Measurements from ENCODE around the gene GFER. TPM values are rescaled to one million over a fixed set of nuclear protein-coding genes. Genes with fewer than 3 reads are reported as not detected.

GFER gene
- total RNA-seq (2022; extraction: Qiagen RNA extraction), result 26.9 to 43.1 TPM (median 39.8 TPM) in 5 replicates

DNA sequence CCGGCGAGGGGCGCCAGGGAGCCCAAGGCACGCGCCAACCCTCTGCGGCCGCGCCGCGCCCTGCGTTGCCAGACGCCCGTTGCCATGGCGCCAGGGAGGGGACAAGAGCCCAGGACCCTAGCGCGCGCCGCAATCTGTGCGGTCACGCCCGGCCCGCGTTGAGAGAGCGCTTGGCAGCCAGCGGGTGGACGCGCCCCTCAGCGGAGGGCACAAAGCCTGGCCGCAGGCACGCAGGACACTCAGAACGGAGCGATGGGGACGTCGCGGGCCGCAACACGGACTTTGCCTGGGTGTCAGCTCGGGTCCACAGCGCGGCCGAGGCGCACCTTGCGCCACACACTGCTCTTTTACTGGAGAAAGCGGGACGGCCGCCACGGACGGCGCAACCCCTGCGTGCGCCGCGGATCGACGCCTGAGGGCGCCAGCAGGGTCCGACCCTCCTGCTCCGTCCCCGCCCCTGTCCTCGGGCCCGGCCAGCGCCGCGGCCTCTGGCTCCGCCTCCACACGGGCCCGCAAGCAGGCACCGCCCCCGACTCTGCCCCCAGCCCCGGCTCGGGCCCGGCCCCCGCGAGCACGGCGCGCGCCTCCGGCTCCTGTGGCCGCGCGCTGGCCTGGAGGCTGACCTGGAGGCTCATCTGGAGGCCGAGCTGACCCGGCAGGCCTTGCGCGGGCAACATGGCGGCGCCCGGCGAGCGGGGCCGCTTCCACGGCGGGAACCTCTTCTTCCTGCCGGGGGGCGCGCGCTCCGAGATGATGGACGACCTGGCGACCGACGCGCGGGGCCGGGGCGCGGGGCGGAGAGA lies at the start of gene GFER:
GFER (plus strand) TSS at position 650 of the 803 bp plus-strand sequence; CDS start at position 676, 26 bp downstream.

DNA sequence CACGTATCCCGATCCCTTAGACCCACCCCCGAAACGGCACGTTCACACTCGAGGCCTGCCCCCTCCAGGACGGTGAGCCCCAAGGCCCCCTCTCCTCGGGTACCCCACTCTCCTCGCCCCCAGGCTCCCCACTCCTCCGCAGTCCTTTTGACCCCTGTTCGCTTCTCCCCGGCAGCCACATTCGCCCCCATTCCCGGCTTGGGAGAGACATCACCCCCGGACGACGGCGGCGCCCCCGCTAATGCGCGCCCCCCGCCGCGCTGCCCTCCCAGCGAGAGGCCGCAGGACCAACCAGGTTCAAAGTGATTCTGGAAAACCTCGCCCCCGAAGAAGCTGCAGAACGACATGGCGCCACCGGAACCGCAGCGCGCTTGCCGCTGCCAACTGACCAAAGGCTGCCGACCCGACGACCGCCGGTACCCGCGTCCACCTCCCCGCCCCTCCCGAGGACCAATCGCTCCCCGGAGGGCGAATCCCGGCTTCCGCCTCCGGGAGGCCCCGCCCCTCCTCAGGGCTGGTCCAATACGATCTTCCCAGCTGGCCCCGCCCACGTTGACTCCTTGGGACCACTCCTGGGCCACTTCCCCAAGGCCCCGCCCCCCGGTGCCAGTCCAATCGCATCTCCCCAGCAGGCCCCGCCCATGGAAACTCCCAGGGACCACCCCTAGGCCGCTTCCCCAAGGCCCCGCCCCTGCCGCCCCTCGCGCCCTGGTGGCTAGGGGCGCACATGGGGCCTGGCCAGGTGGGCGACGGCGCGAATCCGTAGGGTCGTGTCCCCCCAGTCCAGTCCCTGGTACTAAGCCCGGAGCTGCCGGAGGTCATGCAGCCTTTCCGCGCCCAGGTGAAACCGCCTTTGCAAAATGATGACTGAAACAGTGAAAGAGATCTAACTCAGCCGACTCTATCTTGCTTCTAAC lies 40.9 kb upstream of the GFER start, which contains the start of gene MSRB1:
MSRB1 (minus strand) TSS at position 390 of the 917 bp plus-strand sequence; CDS start at position 347, 43 bp downstream.

DNA sequence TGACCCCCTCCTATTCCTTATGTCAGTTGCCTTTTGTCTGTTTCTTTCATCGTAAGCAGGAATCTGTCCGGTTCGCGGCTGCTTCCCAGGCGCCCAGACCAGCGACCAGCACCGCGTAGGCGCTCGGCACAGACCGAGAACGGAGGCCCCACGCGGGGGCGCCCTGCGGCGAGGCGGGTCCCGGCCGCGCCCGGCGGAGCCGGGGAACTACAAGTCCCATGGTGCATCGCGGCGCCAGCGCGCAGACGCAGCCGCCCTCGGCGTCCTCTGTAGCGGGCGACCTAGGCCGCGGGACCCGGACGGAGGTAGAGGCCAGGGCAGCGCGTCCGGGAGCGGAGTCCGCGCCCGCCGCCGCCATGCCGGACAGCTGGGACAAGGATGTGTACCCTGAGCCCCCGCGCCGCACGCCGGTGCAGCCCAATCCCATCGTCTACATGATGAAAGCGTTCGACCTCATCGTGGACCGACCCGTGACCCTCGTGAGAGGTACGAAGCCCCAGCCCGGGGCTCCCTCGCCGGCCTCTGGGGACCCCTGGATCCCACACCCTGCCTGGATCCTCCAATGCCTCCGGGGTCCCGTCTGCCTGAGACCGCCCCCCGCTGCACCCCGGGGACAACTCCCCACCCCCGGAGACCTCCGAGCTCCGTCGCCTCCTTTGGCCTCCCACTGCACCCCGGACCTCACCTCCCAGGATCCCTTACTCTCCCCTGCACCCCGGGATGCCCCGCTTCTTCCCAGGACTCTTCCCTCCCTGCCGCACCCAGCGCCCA lies 24.5 kb upstream of the GFER start, which contains the start of gene NDUFB10:
NDUFB10 (plus strand) TSS at position 270 of the 771 bp plus-strand sequence; CDS start at position 357, 87 bp downstream.

DNA sequence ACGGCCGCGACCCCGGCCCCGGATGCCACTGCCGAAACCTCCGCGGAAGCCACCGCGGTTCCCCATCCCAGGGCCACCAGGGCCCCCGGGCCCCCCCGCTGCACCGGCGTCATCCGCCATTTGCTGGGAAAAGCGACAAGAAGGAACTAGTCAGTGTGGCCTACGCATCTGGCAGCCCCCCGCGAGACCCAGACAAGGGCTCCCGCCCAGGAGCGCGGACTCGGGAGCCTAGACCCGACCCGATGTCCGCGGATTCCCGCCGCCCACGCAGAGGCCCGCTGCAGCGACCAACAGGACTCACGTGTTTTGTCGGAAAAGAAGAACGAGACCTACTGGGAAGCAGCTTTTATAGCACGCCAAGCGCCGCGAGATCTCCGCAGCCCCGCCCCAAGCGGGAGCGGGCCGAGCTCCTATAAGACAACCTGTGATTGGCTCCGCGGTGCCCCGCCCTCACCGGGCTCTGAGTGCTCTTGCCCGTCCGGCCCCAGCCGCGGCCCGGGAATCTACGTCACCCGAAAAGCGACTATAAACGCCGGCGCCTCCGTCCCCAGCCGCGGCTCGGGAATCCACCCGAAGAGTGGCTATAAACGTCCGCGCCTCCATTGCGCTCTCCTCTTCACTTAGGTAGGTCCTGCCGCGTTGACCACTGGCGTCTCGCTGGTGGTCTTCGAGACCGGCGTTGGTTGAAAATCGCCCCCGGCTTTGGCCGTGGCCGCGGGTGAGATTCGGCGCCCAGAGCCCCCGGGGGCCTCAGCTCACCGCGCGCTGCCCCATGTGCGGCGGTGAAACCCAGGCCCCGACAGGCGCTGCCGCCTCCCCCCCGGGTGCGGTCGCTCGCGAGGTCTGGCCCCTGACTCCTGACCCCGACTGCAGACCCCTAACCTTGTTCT lies 19.2 kb upstream of the GFER start, which contains the start of gene RPS2:
RPS2 (minus strand) TSS at position 321 of the 890 bp plus-strand sequence; CDS start at position 120, 201 bp downstream.

DNA sequence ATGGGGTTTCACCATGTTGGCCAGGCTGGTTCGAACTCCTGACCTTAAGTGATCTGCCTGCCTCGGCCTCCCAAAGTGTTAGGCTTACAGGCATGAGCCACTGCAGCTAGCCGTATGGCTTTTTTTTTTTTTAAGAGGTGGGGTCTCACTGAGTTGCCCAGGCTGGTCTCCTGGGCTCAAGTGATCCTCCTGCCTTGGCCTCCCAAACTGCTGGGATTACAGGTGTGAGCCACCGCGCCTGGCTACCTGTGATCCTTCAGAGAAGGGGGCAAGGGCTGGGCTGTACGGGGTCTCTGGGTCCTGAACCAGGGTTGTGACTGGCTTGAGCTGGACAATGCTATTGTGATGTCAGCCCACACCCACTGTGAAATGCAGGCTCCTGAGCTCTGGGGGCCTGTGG lies 17.5 kb upstream of the GFER start, which contains the start of gene RNF151:
RNF151 (plus strand) TSS at position 397 of the 400 bp plus-strand sequence. CDS start 26 bp downstream, outside the sequence.

DNA sequence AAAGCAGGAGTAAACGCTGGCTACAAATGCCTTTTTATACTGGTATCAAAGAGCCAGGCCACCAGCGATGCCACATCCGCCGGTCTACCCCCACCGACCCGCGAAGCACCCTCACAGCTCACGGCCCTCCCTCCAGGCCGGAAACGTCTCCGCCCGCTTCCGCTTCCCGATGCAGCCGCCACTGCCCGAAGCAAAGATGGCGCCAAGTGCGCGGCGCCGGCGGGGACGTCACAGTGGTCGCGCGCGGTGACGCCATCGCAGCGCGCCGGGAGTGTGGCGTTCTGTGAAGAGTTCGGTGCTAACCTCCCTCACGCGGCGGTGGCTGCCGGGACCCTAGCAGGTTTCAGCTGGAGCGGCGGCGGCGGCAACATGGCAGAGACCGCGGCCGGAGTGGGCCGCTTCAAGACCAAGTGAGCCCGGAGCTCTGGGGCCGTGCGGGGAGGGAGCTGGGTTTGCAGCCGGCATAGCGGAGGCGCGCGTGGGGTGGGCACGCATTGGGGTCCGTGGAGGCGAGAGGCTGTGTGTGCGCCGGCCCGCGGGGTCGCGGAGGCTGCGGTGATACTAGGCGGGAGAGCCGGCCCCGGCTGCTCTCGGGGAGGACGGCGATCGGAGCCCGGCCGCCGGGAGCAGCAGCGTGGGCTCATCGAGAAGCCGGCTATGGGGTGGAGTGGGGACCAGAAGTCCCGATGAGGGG lies 12.1 kb upstream of the GFER start, which contains the start of gene TBL3:
TBL3 (plus strand) TSS at position 258 of the 694 bp plus-strand sequence; CDS start at position 370, 112 bp downstream.

DNA sequence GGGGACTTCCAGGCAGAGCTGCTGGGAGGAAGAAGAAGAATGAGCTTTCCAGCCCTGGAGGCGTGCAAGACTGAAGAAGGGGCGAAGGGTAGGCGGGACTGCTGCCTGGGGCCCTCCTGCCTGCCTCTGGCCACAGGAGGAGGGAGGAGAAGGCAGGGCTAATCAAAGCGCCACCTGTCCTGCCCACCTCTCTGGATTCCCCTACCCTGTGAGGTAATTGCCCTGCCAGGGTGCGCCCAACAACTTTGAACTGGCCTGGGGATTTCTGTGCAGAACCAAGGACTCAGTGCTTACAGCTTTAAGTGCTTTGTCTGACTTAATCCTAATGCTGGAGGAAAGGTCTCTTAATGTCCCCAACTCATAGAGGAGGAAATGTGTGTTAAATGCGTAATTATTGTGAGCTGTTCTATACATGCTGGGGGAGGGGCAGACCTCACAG lies 2.6 kb upstream of the GFER start, which contains the start of gene NOXO1:
NOXO1 (minus strand) TSS at position 72 of the 439 bp plus-strand sequence. CDS start 290 bp downstream, outside the sequence.

DNA sequence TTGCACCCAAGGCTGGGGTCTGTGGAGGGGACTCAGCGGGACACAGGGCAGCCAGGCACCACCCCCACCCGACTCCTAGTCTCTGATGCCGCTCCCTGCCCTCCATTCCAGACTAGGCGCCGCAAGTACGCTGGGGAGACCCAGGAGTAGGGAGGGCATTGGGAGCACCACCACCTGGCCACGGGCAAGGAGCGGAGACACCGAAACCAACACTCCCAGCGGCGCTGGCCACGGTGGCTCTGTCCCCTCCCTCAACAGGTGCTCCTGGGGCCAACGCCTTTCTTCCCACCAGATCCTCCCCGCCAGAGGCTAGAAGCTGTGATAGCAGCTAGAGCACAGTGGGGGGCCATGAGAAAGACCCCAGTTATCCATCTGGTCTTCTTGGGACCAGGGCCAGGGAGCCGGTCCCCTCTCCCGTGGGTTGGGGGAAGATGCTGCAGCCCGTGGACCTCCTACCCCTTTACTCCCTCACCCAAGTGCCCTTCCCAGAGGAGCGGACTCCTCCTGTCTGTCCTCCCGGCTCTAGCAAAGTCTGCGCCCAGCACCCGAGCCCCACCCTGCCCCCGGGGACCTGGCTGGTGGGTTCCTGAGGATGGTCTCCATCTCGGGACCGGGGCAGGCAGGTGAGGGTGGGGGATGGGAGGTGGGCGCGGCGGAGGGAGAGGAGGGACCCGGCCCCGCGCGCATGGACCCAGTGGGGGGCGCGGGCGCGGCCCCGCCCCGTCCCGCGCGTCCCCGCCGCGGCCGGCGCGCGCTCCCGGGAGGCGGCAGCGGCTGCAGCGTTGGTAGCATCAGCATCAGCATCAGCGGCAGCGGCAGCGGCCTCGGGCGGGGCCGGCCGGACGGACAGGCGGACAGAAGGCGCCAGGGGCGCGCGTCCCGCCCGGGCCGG lies 5.5 kb downstream of the GFER start, which contains the start of gene SYNGR3:
SYNGR3 (plus strand) TSS at position 762 of the 892 bp plus-strand sequence. CDS start 133 bp downstream, outside the sequence.

DNA sequence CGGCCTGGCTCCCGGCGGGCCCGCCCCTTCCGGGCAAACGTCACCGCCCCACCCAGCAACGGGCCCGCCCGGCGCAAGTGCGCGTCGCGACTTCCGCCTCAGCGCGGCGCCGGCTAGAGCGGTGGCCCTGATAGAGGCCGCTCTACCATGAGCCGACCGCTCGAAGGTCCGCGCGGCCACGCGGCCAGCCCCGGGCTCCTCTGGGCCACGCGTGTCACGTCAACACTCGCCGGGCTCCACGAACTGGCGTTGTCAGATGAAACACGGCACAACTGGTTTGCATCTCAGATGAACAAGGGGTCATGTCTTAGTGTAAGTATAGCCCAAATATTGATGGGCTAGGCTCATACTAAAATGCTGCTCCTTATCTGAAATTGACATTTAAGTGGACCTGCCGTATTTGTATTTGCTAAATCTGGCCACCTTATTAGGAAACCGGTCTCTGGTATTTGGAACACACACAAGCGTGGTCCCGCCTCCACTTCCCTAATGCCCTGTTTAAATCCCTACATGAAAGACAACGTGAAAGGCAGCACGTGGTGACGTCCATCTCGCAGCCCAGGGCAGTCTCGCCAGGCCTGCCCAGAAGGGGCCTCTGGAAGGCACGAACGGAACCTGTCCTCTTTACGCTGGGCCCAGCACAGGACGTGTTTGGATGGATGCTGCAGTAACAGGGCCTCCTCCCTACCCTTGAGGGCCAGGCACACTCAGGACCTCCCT lies 26.0 kb downstream of the GFER start, which contains the start of gene ZNF598:
ZNF598 (minus strand) TSS at position 31 of the 720 bp plus-strand sequence.

DNA sequence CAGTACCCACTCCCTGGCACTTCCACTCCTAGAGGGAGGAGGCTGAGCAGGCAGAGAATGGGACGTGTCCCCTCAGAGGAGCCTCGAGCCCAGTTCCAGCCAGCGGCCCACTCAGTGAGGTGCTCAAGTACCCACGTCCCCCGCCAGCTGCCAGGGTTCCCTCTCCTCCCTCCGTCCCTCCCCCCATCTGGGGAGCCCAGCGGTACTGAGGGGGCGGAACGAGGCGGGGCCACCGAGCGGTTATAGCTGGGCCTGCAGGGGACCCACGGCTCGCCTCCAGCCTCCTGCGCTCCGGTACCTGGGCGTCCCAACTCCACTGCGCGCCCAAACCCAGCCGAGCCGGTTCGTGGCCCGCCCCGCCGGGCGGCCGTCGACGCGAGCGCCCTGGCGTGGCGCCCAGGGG lies 35.5 kb downstream of the GFER start, which contains the start of gene NPW:
NPW (plus strand) TSS at position 268 of the 403 bp plus-strand sequence.

DNA sequence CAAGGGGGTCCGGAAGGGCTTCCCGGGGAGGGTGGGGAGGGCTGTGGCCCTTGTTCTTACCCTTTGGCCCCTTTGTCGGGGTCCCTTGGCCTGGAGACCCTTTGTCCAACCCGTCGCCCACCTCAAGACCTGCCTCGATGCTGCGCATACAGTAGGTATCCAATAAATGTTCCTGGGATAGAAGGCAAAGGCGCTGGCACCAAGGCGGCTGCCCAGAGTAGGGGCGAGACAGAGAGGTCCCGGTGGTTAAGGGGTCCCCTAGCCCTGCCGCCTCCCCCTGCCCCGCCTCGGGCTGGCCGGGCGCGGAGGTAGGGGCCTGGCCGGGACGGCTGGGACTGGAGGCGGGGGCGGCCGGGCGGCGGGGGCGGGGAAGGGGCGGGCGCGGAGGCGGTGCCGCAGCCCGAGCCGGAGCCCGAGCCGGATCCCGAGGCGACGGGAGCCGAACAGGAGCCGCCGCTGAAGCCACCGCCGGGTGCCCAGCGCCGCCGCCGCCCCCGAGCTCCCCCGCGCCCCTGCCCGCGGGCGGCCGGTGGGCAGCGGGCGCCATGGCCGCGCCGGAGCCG lies 42.5 kb downstream of the GFER start, which contains the start of gene NHERF2:
NHERF2 (plus strand) TSS at position 442 of the 563 bp plus-strand sequence; CDS start at position 546, 104 bp downstream.

Other genes starting within 250 kb of the GFER start
- 32.3 to 47.5 TPM (median 40.9 TPM) in 5 replicates for gene NME3, start 212.7 kb upstream of the GFER start, total RNA-seq (2022; extraction: Qiagen RNA extraction)
- 4.2 to 10.4 TPM (median 8.9 TPM) in 5 replicates for gene EME2, start 211.4 kb upstream of the GFER start, total RNA-seq (2022; extraction: Qiagen RNA extraction)
- 169 to 265 TPM (median 236 TPM) in 5 replicates for gene MRPS34, start 211.1 kb upstream of the GFER start, total RNA-seq (2022; extraction: Qiagen RNA extraction)
- gene SPSB3, start 201.6 kb upstream of the GFER start, total RNA-seq (2022; extraction: Qiagen RNA extraction), result 14.4 to 25.2 TPM (median 23.1 TPM) in 5 replicates
- 52.6 to 79.7 TPM (median 76.6 TPM) in 5 replicates for gene NUBP2, start 201.2 kb upstream of the GFER start, total RNA-seq (2022; extraction: Qiagen RNA extraction)
- 0.05 to 0.13 TPM (median 0.05 TPM) in 3 of 5 replicates, not detected in the others for gene IGFALS, start 190.5 kb upstream of the GFER start, total RNA-seq (2022; extraction: Qiagen RNA extraction)
- 50.3 to 70.7 TPM (median 65.9 TPM) in 5 replicates for gene HAGH, start 157.4 kb upstream of the GFER start, total RNA-seq (2022; extraction: Qiagen RNA extraction)
- gene FAHD1, start 157.0 kb upstream of the GFER start, total RNA-seq (2022; extraction: Qiagen RNA extraction), result 41.2 to 49.0 TPM (median 44.9 TPM) in 5 replicates
- gene MEIOB, start 112.0 kb upstream of the GFER start, total RNA-seq (2022; extraction: Qiagen RNA extraction), result 1.0 to 1.7 TPM (median 1.3 TPM) in 5 replicates
- 1.2 to 1.9 TPM (median 1.6 TPM) in 5 replicates for gene HS3ST6, start 65.8 kb upstream of the GFER start, total RNA-seq (2022; extraction: Qiagen RNA extraction)
- gene MSRB1, start 41.0 kb upstream of the GFER start, total RNA-seq (2022; extraction: Qiagen RNA extraction), result 32.7 to 40.4 TPM (median 38.3 TPM) in 5 replicates
- gene RPL3L, start 29.5 kb upstream of the GFER start, total RNA-seq (2022; extraction: Qiagen RNA extraction), result 0.08 to 0.14 TPM in 2 of 5 replicates, not detected in the others
- 258 to 328 TPM (median 268 TPM) in 5 replicates for gene NDUFB10, start 24.7 kb upstream of the GFER start, total RNA-seq (2022; extraction: Qiagen RNA extraction)
- gene RPS2, start 19.4 kb upstream of the GFER start, total RNA-seq (2022; extraction: Qiagen RNA extraction), result 3,451 to 5,688 TPM (median 5,221 TPM) in 5 replicates
- gene RNF151, start 17.3 kb upstream of the GFER start, total RNA-seq (2022; extraction: Qiagen RNA extraction), result not detected in 5 replicates
- gene TBL3, start 12.1 kb upstream of the GFER start, total RNA-seq (2022; extraction: Qiagen RNA extraction), result 30.0 to 38.7 TPM (median 34.9 TPM) in 5 replicates
- gene NOXO1, start 2.7 kb upstream of the GFER start, total RNA-seq (2022; extraction: Qiagen RNA extraction), result 0.12 to 0.18 TPM (median 0.17 TPM) in 5 replicates
- 5.7 to 7.4 TPM (median 6.8 TPM) in 5 replicates for gene SYNGR3, start 5.8 kb downstream of the GFER start, total RNA-seq (2022; extraction: Qiagen RNA extraction)
- 35.1 to 67.2 TPM (median 61.5 TPM) in 5 replicates for gene ZNF598, start 25.6 kb downstream of the GFER start, total RNA-seq (2022; extraction: Qiagen RNA extraction)
- 0.79 to 1.2 TPM (median 1.0 TPM) in 5 replicates for gene NPW, start 35.6 kb downstream of the GFER start, total RNA-seq (2022; extraction: Qiagen RNA extraction)
- gene NHERF2, start 42.7 kb downstream of the GFER start, total RNA-seq (2022; extraction: Qiagen RNA extraction), result 45.5 to 66.1 TPM (median 65.3 TPM) in 5 replicates
- gene NTHL1, start 63.6 kb downstream of the GFER start, total RNA-seq (2022; extraction: Qiagen RNA extraction), result 36.7 to 40.8 TPM (median 39.4 TPM) in 5 replicates
- 18.8 to 50.4 TPM (median 40.2 TPM) in 5 replicates for gene TSC2, start 63.8 kb downstream of the GFER start, total RNA-seq (2022; extraction: Qiagen RNA extraction)
- gene PKD1, start 151.7 kb downstream of the GFER start, total RNA-seq (2022; extraction: Qiagen RNA extraction), result 24.4 to 50.2 TPM (median 45.8 TPM) in 5 replicates
- gene RAB26, start 164.4 kb downstream of the GFER start, total RNA-seq (2022; extraction: Qiagen RNA extraction), result 1.5 to 4.0 TPM (median 3.2 TPM) in 5 replicates
- 34.4 to 68.4 TPM (median 62.9 TPM) in 5 replicates for gene TRAF7, start 171.6 kb downstream of the GFER start, total RNA-seq (2022; extraction: Qiagen RNA extraction)
- 0.21 to 0.58 TPM (median 0.39 TPM) in 5 replicates for gene CASKIN1, start 212.4 kb downstream of the GFER start, total RNA-seq (2022; extraction: Qiagen RNA extraction)
- gene MLST8, start 221.3 kb downstream of the GFER start, total RNA-seq (2022; extraction: Qiagen RNA extraction), result 35.5 to 57.2 TPM (median 52.5 TPM) in 5 replicates
- gene BRICD5, start 226.7 kb downstream of the GFER start, total RNA-seq (2022; extraction: Qiagen RNA extraction), result 3.0 to 4.5 TPM (median 3.8 TPM) in 5 replicates
- 16.1 to 28.0 TPM (median 27.5 TPM) in 5 replicates for gene PGP, start 230.6 kb downstream of the GFER start, total RNA-seq (2022; extraction: Qiagen RNA extraction)
- gene E4F1, start 239.4 kb downstream of the GFER start, total RNA-seq (2022; extraction: Qiagen RNA extraction), result 14.1 to 26.2 TPM (median 24.4 TPM) in 5 replicates